GM12875 (cell line): ENCODE measurements around the gene C10orf62.
A peak's percentile ranks its signal among the peaks of the same experiment; 100 is the strongest.

Experiments
- H3K4me3 ChIP-seq: one replicate; pipeline ENCODE4 v1.5.1; 2011; ENCODE audit warnings: low read depth, low read length, control low read depth
- TF ChIP-seq, protein P1 (sequence below): IDR thresholded peaks from 2 replicates; pipeline ENCODE4 v1.5.1; 2011; ENCODE audit warnings: low read depth, mild to moderate bottlenecking, control low read depth, inconsistent platforms, low read length, moderate library complexity, borderline replicate concordance; ENCODE audit not compliant: insufficient read depth

Gene C10orf62

DNA sequence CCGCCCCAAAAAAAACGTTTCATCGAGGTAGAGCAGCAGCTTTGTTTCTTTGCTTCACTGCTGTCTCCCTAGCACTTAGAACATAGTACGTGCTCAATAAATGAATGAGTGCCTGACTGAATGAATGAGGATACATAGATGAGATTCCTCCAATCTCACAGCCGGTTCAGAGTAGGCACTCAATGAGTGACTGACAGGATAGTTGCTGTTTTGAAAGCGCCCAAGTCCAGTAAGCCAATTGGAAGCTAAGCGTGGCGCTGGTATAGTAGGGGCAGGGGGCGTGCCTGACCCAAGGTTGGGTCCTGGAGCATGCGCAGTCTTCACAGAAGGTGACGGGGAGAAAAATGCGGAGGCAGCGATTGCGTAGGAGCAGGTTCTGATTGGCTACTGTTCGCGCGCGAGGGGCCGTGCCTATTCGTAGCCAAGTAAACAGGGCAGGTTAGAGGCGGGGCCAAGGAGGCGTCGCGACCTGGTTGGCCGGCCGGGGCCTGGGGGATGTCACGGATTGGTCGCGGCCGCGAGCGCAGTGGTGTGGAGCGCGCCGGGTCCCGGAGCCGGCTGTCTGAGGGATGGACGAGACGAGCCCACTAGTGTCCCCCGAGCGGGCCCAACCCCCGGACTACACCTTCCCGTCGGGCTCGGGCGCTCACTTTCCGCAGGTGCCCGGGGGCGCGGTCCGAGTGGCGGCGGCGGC, 50.8 kb downstream of the C10orf62 start, which contains the start of gene PI4K2A:
TSS of gene PI4K2A (plus strand) at position 498 of the 694 bp plus-strand sequence. CDS start at position 570, 72 bp downstream.
- TF ChIP-seq, protein P1, sequence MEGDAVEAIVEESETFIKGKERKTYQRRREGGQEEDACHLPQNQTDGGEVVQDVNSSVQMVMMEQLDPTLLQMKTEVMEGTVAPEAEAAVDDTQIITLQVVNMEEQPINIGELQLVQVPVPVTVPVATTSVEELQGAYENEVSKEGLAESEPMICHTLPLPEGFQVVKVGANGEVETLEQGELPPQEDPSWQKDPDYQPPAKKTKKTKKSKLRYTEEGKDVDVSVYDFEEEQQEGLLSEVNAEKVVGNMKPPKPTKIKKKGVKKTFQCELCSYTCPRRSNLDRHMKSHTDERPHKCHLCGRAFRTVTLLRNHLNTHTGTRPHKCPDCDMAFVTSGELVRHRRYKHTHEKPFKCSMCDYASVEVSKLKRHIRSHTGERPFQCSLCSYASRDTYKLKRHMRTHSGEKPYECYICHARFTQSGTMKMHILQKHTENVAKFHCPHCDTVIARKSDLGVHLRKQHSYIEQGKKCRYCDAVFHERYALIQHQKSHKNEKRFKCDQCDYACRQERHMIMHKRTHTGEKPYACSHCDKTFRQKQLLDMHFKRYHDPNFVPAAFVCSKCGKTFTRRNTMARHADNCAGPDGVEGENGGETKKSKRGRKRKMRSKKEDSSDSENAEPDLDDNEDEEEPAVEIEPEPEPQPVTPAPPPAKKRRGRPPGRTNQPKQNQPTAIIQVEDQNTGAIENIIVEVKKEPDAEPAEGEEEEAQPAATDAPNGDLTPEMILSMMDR, result no peak

More for the DNA sequence above, 50.8 kb downstream of the C10orf62 start, which contains the start of gene PI4K2A:
- H3K4me3 ChIP-seq, result peak within 1 kb of the TSS; percentile 89
